Astrocyte (in vitro differentiated cells and primary cell): Measurements from ENCODE around the gene LHPP. TPM values are rescaled to one million over a fixed set of nuclear protein-coding genes. Genes with fewer than 3 reads are reported as not detected.

ENCODE experiments used
- DNase-seq: peaks from one replicate; pipeline ENCODE4 v3.0.0-alpha.2; 2010; ENCODE audit warnings: low read depth
- FAIRE-seq: peaks from 2 replicates; lab custom pipeline; 2011; peaks lifted over from hg19 to GRCh38; lab: Jason Lieb, UNC
- H2AFZ ChIP-seq: 2 replicates; pipeline ENCODE4 v1.6.0; 2012; ENCODE audit warnings: low read depth, low read length, inconsistent platforms
- H3K27ac ChIP-seq: 2 replicates; pipeline ENCODE4 v1.5.1; 2011; ENCODE audit warnings: low read depth, low read length, inconsistent platforms
- H3K27me3 ChIP-seq: 2 replicates; pipeline ENCODE4 v1.6.0; 2011; ENCODE audit warnings: low read length, inconsistent platforms; ENCODE audit not compliant: insufficient read depth
- H3K36me3 ChIP-seq: 2 replicates; pipeline ENCODE4 v1.5.1; 2011; ENCODE audit warnings: low read length, inconsistent platforms; ENCODE audit not compliant: insufficient read depth
- H3K4me1 ChIP-seq: 2 replicates; pipeline ENCODE4 v1.5.1; 2011; ENCODE audit warnings: low read length, inconsistent platforms; ENCODE audit not compliant: insufficient read depth
- H3K4me2 ChIP-seq: 2 replicates; pipeline ENCODE4 v1.6.0; 2012; ENCODE audit warnings: low read length, inconsistent platforms
- H3K4me3 ChIP-seq: 2 replicates; pipeline ENCODE4 v1.5.1; 2011; ENCODE audit warnings: low read depth, mild to moderate bottlenecking, low read length, inconsistent platforms; ENCODE audit not compliant: insufficient read depth
- H3K79me2 ChIP-seq: 2 replicates; pipeline ENCODE4 v1.6.0; 2012; ENCODE audit warnings: mild to moderate bottlenecking, low read length, inconsistent platforms; ENCODE audit not compliant: insufficient read depth
- H3K9ac ChIP-seq: 2 replicates; pipeline ENCODE4 v1.6.0; 2012; ENCODE audit warnings: mild to moderate bottlenecking, low read length, inconsistent platforms
- H3K9me3 ChIP-seq: 2 replicates; pipeline ENCODE4 v1.5.1; 2012; ENCODE audit warnings: low read depth, mild to moderate bottlenecking, low read length, inconsistent platforms; ENCODE audit not compliant: insufficient read depth
- H4K20me1 ChIP-seq: 2 replicates; pipeline ENCODE4 v1.6.0; 2012; ENCODE audit warnings: low read length, inconsistent platforms; ENCODE audit not compliant: insufficient read depth
- H3K27ac Mint-ChIP-seq: one replicate; pipeline ENCODE4 v1.8.0; 2021; ENCODE audit warnings: mild to moderate bottlenecking, mixed read lengths; ENCODE audit not compliant: unreplicated experiment
- H3K27me3 Mint-ChIP-seq: one replicate; pipeline ENCODE4 v1.8.0; 2021; ENCODE audit warnings: low read depth, mixed read lengths; ENCODE audit not compliant: unreplicated experiment
- H3K36me3 Mint-ChIP-seq: one replicate; pipeline ENCODE4 v1.8.0; 2021; ENCODE audit warnings: low read depth, mixed read lengths; ENCODE audit not compliant: unreplicated experiment
- H3K4me1 Mint-ChIP-seq: one replicate; pipeline ENCODE4 v1.8.0; 2021; ENCODE audit warnings: low read depth, mixed read lengths; ENCODE audit not compliant: unreplicated experiment
- H3K4me3 Mint-ChIP-seq: one replicate; pipeline ENCODE4 v1.8.0; 2021; ENCODE audit warnings: mild to moderate bottlenecking, moderate library complexity, mixed read lengths; ENCODE audit not compliant: unreplicated experiment
- H3K9me3 Mint-ChIP-seq: one replicate; pipeline ENCODE4 v1.8.0; 2021; ENCODE audit warnings: mild to moderate bottlenecking, mixed read lengths; ENCODE audit not compliant: unreplicated experiment
- CTCF ChIP-seq: IDR thresholded peaks from 2 replicates; pipeline ENCODE4 v1.5.1; 2011; ENCODE audit warnings: low read depth, mild to moderate bottlenecking, inconsistent platforms, low read length, moderate library complexity; ENCODE audit not compliant: insufficient read depth
- EZH2 ChIP-seq: IDR thresholded peaks from 2 replicates; pipeline ENCODE4 v1.6.1; 2012; ENCODE audit warnings: mild to moderate bottlenecking, low read length, inconsistent platforms; ENCODE audit not compliant: insufficient read depth
- total RNA-seq: library from RNA; stranded (reverse); gene quantifications from 2 replicates; pipeline ENCODE4 v1.2.1, GENCODE V29; 2021

The LHPP gene
- total RNA-seq, 1 donor from 2014 or later, result 6.9 TPM

- H3K9ac ChIP-seq, result no peak overlapping the region
- no peaks in the 10 kb centered on the region for H4K20me1 ChIP-seq
- peaks cover 9% of the 10 kb centered on the region for H3K36me3 Mint-ChIP-seq
- no peak overlapping the region for H3K4me3 Mint-ChIP-seq
- no peak overlapping the region for H3K27ac Mint-ChIP-seq
- no peak overlapping the region for H3K4me2 ChIP-seq
- H2AFZ ChIP-seq, result no peak overlapping the region
- no peaks in the 10 kb centered on the region for H3K79me2 ChIP-seq
- H3K4me3 ChIP-seq, result no peak overlapping the region
- peaks cover 3% of the 10 kb centered on the region for H3K4me1 ChIP-seq
- peaks cover 3% of the 10 kb centered on the region for H3K27me3 ChIP-seq
- no peak overlapping the region for H3K27ac ChIP-seq
- peaks cover 15% of the 10 kb centered on the region for H3K27me3 Mint-ChIP-seq
- peaks cover 10% of the 10 kb centered on the region for H3K9me3 Mint-ChIP-seq
- no peaks in the 10 kb centered on the region for H3K36me3 ChIP-seq
- DNase-seq (no peak), FAIRE-seq (no peak)
- peaks cover 3% of the 10 kb centered on the region for H3K4me1 Mint-ChIP-seq
- no peak for TF ChIP-seq EZH2
- TF ChIP-seq CTCF, result no peak
- H3K9me3 ChIP-seq, result peaks cover 15% of the 10 kb centered on the region
Observed at GRCh38 chr10:124591123-124591495, 129.5 kb downstream of the LHPP start.

GRCh38 chr10:124592101-124592500 lies 130.5 kb downstream of the LHPP start:
- H3K27me3 ChIP-seq, result peaks cover 3% of the 10 kb centered on the region
- H3K4me1 ChIP-seq, result peaks cover 3% of the 10 kb centered on the region
- Mint-ChIP-seq H3K9me3 (peaks cover 10% of the 10 kb centered on the region), H3K27ac (no peak overlapping the region), H3K36me3 (peaks cover 9% of the 10 kb centered on the region), H3K4me3 (no peak overlapping the region), H3K27me3 (peaks cover 15% of the 10 kb centered on the region), H3K4me1 (peaks cover 3% of the 10 kb centered on the region)
- no peaks in the 10 kb centered on the region for H4K20me1 ChIP-seq
- DNase-seq, result no peak
- no peak overlapping the region for H3K9ac ChIP-seq
- no peaks in the 10 kb centered on the region for H3K79me2 ChIP-seq
- no peaks in the 10 kb centered on the region for H3K36me3 ChIP-seq
- TF ChIP-seq CTCF (no peak), EZH2 (no peak)
- H3K4me3 ChIP-seq, result no peak overlapping the region
- no peak for FAIRE-seq
- peaks cover 15% of the 10 kb centered on the region for H3K9me3 ChIP-seq
- no peak overlapping the region for H3K4me2 ChIP-seq
- H2AFZ ChIP-seq, result no peak overlapping the region
- H3K27ac ChIP-seq, result no peak overlapping the region

GRCh38 chr10:124592736-124593430 lies 131.3 kb downstream of the LHPP start:
- Mint-ChIP-seq H3K27ac (no peak overlapping the region), H3K4me1 (peaks cover 3% of the 10 kb centered on the region), H3K9me3 (peaks cover 10% of the 10 kb centered on the region), H3K27me3 (peaks cover 15% of the 10 kb centered on the region), H3K36me3 (peaks cover 9% of the 10 kb centered on the region), H3K4me3 (no peak overlapping the region)
- H3K27me3 ChIP-seq, result peaks cover 3% of the 10 kb centered on the region
- no peak for FAIRE-seq
- H3K9ac ChIP-seq, result no peak overlapping the region
- H3K4me1 ChIP-seq, result peaks cover 3% of the 10 kb centered on the region
- H4K20me1 ChIP-seq, result no peaks in the 10 kb centered on the region
- H3K4me2 ChIP-seq, result no peak overlapping the region
- no peaks in the 10 kb centered on the region for H3K36me3 ChIP-seq
- no peak for TF ChIP-seq CTCF
- no peak for TF ChIP-seq EZH2
- no peak for DNase-seq
- H3K9me3 ChIP-seq, result peaks cover 15% of the 10 kb centered on the region
- no peak overlapping the region for H2AFZ ChIP-seq
- no peaks in the 10 kb centered on the region for H3K79me2 ChIP-seq
- H3K27ac ChIP-seq, result no peak overlapping the region
- H3K4me3 ChIP-seq, result no peak overlapping the region
